Activated CD8-positive, alpha-beta memory T cell treated with anti-CD3 and anti-CD28 coated beads, Interleukin-2, amount 50 U/mL, for 1 hour (primary cell): ENCODE results near the gene TXNDC2.
"Not testable (repeated sequence)": the region's sequence is repeated elsewhere in the genome, so short reads cannot be mapped to it uniquely, and the experiment has no call there.

ENCODE experiments used
- DNase-seq: peaks from one replicate; pipeline ENCODE4 v3.0.0-alpha.2; 2020; ENCODE audit errors: extremely low read depth

Gene TXNDC2

DNA sequence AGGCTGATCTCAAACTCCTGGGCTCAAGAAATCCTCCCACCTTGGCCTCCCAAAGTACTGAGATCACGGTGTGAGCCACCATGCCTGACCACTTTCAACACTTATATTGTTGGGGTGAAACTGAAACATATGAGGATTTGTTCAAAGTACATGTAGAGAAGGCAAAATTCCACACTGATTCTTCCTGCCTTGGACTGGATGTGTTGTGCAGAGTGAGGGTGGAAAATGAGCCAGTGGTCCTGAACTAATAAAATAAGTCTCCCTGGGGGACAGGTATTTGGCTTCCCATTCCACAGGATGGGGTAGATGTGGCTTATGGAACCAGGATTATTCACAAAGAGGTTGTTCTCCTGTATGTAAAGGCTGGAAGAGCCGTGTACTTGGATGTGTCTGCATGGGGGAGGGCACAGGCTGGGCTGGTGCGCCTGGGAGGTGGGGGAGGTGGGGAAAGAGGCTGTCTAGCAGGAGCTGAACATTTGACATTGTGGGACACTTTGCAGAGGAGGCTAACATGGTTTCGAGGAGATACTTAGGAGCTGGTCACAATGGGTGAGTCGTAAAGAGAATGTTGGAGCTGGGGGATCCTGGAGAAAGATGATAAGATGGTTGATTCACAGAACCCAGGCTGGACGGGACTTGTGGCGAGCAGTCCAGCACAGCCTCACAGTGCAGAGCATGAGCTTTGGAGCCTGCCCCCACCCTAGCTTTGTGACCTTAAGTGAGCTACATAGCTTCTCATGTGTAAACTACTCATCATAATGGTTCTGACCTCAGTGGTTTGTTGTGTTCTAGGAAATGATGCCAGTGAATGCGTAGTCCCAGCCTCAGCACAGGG is at the start of gene TXNDC2:
TXNDC2 (plus strand) TSS at position 804 of the 835 bp plus-strand sequence. CDS start 708 bp downstream, outside the sequence.
- DNase-seq = no peak

DNA sequence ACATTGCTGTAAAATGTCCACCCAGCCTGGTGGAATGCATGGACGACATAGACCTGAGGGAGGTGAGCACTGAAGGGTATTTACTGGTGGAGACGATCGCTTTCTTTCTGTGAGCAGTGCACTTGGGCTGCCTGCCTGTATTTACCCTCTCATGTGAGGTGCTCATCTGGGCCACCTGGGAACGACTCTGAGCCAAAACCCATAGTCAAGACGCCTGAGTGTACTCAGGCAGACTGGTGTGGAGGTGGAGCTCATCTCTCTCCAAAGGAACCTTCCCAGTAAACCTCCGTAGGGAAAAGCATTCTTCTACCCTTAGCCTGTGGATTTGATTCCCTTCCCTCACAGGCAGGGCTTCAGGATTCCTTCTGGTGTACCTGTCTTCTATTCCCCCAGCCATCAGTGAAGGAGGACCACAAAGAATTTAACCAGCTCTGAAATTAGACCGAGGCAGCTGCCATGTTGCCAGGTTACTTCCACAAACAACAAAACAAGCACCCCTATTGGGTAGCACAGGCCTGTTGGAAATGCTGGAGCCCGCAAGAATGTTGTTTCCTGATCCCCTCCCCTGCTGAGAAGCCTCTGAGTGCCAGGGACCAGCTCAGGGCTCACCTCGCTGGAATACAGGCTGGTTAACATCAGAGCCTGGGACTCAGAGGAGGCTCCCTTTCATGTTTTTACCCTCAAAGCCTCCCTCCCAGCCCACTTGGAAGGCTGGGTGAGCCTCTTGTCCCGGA is 47.5 kb upstream of the TXNDC2 start:
- DNase-seq = no peak

DNA sequence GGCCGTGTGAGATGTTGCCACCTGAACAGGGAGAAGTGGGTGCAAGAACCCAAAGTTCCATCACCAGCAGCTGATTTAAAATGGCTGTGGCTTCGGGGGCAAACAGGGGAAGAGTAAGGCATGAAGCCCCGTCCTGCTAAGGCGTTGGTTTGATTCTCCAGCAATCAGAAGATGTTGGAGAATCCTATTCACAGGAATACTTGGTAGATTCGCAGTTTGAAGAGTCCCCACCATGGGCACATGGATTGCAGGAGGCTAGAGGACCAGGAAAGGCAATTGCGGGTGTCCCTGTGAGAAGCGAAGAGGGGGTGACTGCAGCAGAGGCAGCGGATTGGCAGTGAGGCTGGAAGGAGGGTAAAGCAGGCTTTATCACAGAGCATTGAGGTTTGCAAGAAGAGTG is 46.6 kb upstream of the TXNDC2 start:
- DNase-seq = no peak

DNA sequence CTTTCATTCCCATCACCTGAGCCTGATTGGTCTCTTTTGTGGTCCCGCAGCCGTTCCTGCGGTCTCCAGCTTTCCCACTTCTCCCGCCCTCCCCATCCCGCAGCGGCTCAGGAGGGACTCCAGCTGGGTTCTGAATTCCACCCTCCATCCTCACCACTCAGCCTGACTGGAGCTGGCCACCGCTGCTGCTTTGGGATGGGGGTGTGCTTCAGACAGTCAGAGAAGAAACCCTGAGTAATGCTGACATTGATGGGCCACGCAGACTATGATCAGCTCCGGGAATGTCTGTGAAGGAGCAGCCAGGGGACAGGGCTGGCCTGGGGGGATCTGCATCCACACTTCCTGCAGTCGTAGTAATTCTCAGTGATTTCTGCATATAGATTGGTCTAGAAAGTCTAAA is 45.9 kb upstream of the TXNDC2 start:
- DNase-seq = no peak

DNA sequence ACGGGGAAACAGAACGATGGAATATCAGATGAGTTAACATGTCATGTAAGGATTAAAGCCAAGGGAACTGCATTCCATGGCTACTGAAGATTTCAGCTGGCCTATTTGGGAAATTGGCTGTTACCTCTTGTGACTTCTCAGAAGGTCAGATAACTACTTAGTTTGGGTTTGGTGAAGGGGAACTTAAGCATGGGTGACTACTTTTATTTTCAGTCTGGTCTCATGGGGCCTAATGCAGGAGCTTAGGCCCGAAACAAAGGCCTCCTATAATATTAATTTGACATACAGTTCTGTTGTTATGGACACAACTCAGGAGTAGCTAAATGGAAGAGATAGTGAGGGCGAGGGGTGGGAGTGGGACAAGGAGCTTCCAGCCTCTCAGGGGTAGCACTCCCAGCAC is 44.0 kb upstream of the TXNDC2 start:
- DNase-seq = no peak

DNA sequence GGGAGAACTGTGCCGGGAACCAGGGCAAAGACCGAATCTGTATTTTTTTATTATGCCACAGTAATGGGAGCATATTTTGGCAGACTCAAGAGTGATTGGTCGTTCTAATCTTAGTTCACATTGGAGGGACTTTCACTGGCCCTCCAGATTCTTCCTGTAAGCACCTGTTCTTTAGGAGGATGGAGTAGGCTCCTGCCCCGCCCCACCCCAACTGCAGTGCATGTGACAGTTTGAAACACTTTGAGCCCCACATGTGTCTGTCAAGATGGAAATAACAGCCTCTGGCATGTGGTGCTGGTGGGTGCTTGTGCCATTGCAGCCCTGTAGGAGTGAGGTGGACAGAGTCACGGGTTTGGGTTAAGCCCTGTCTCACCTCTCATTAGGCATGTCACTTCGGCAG is 43.3 kb upstream of the TXNDC2 start:
- DNase-seq = no peak

DNA sequence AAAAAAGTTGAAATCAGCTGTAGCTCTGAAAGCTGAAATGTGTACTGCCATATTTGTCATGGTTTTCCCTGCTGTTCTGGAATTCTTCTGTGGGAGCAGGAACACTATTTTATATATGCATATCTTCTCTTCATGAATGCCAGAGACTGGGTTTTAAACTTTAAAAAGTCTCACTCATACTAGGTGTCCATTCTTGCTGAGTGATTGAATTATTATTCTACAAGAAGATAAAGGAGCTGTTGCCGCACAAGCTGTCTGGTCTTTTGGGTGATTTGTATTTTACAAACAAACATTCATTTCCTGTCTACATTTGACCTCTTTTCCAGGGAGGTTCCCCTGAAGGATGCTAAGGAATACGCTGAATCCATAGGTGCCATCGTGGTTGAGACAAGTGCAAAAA is 40.5 kb upstream of the TXNDC2 start:
- no peak for DNase-seq

DNA sequence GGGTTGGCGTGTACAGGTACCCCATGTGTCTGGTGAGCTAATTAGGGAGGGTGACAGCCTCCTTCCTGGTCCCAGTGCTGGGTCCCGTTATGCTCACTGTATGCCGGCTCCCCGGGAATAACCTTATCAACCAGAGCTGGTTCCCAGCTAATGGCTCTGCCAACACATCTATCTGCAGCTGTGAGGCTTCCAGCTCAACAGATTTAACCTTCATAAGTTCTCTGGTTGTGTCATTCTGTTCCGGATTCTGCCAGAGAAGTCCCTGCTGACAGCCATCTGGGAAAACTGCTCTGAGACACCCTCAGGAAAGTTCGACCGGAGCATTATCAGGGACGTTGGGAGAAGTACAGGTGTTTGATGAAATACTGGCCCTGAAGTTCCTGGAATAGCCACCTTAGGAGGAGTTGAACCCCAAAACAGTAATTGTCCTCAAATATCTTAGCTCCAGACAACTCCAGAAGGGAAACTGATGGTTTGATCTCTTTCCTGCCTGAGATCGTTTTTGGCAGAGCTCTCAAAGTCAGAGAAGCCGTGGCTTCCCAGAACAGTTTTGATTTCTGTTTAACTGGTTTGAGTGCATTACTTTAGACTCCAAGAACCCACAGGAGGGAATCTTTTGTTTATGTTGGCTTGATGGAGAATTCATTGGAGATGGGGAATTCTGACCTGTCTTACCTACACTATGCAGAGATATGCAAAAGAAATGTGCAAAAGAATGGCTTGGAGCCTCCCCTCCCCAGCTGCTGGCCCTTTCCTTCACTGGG is 39.4 kb upstream of the TXNDC2 start:
- no peak for DNase-seq

DNA sequence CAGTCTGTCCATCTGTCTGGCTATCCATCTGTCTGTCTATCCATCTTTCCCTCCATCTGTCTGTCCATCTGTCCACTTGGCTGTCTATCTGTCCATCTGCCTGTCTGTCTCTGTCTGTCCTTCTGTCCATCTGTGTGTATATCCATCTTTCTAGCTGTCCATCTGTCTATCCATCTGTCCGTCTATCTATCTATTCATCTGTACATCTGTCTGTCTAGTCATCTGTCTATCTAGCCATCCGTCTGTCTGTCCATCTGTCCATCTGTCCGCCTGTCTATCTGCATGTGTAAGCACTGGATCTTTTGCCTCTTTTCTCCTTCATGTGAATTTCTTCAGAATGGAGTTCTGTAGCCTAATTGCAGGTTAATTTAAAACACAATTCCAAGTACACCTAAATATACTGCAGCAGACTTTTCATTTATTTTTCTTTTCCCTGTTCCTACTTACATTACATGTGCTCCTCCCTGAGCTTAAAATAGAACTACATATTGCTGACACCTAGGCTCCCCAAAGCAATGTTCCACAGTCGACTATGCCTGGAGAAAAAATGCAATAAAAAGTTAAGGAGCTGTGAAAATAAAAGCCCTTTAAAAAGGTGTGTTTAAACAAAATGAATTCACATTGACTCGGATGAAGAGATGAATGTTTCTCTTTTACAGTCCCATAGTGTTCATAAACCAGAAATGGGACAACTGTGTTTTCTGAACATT is 37.4 kb upstream of the TXNDC2 start:
- no peak for DNase-seq

DNA sequence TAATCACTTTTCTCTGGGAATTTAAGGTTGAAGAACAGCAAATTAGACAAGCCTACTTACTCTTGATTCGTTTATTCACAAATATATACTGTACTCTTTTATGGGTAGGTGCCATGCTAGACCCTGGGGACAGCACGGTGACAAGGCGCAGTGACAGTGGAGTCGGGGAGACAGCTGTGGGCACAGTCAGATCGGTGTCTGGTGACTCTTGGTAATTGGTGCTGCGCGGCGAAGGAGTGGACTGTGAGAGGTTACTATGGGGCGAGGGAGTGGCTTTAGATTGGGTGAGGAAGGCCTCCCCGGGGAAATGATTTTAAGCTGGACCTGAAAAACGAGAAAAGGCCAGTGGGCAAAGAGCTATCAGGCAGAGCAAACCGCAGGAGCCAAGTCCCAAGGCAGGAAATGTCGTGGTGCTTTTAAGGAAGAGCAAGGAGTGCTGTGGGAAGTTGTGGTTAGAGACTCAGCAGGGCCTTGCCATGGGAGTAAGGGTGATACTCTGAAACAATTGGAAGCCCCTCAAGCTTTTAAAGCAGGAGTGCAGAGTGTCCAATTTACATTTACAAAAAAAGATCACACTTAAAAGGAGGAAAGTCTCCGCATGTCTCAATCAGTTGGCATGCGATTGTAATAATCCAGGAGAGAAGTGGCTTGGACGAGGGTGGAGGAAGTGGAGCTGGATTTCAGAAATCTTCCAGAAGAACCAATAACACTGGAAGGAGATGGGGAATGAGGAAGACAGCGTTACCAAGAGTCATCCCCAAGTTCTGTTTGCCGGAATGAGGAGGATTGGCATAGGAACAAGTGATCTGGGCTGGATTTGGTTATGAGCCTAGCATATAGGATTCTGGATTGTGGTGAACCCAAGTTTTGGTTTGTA is 36.1 kb upstream of the TXNDC2 start:
- DNase-seq = no peak

DNA sequence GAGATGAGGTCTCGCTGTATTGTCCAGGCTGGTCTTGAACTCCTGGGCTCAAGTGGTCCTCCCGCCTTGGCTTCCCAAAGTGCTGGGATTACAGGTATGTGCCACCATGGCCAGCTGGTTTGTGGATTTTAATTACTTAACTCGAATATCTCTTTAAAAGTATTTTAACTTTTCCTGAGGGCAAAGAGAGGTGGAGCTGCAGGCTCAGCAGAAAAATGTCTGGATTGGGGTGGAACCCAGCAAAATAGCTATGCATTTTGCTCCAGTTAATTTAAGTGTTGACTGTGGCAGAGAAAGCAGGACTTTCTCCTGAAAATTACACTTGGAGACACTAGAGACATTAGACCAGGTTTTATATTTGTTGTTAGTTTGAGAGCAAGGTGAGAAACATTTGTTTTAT is 35.5 kb upstream of the TXNDC2 start:
- no peak for DNase-seq

DNA sequence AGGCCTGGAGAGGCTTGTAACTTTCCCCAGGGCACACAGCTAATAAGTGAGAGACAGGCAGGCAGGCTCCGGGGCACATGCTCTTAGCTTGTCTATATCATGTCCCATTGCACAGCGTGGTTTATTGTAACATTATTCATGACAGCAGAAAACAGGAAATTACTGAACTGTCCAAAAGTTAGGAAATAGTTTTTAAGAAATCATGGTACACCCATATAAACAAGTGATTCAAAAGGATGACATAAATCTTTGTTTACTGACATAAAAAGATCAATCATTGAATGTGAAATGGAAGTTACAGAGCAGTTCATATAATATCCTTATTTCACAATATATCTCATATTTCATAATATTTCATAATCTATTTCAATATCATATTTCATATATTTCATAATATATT is 34.3 kb upstream of the TXNDC2 start:
- no peak for DNase-seq

DNA sequence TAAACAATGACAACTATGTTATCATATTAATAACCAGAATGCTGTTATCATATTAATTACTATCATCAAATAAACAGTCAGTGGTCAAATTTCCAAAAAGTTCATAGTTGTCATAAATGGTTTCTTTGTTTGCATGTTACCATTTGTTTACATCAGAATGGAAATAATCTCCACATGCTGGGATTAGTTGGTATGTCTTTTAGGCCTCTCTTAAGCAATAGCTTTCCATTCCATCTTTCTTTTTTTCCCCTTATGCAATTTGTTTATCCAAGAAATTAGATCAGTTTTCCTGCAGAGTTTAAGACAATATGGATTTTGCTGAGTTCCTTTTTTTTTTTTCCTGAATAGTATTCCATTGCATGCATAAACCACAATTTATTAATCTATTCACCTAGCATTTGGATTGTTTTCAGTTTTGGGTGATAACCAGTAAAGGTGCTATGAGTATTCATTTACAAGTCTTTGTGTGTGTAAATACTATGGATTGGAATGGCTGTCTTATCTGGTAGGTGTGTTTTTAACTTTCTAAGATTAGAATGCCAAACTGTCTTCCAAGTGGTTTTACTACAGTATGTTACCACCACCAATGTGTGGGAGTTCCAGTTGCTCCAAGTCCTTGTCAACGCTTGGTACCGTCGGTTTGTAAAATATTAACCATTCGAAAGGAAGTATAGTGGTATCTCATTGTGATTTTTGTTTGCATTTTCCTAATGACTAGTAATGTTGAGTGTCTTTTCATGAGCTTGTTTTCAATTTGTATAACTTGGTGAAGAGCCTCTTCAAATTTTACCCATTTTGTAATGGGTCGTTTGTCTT is 33.3 kb upstream of the TXNDC2 start:
- no peak for DNase-seq

DNA sequence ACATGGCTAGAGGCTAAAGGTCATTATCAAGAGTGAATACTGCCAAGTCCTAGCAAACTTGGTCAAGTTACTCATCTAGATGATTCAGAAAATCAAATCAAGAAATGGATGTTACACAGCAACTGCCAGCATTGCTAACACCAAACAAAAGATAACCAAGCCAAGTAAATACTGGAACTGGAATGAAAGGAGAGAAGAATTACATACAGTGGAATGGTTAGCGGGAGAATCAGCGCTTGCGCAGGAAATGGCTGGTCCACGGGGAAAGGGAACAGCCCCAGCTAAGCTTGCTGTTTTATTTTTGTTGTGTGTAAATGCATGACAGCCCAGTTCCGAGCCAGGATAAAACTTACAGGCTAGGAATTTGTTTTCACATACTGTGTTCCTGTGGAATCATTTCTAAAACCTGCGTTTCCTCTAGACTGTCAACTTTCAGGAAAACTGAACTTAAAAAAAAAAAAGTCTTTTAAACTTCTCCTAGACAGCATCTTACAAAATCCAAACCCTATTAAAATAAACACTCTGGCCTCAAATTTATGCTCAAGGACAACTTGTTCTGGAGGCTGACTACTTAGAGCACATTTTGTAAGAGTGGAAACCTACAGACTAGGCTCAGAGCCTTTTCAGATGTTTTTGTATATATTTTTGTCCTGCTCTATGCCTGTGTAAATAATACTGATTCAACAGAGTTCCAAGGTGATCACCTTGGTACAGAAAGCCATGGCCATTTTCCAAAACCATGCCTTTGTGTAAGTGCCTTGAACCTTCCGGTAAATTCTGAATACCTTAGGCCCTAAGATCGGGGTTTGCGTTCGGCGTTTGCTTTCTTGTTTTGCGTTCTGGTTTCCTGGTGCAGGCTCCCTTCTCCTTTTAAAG is 30.7 kb upstream of the TXNDC2 start:
- DNase-seq = no peak

DNA sequence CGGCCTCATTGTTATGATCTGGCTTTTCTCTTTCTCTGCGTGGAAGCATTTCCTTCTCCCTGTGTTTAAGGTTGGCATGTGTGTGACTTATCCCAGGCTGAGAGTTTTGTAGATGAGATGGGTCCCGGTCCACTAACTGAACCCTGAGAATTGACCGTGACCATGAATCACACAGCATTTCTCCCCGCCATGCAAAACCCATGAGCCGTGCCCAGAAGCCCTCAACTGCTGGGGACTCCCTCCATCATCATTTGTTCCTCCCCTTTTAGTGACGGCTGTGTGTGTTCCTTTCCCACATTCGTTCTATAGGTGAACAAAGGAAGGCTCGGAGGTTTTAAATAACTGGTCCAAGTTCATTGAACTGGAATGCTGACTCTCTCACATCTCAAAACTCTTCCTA is 30.1 kb upstream of the TXNDC2 start:
- DNase-seq = no peak

DNA sequence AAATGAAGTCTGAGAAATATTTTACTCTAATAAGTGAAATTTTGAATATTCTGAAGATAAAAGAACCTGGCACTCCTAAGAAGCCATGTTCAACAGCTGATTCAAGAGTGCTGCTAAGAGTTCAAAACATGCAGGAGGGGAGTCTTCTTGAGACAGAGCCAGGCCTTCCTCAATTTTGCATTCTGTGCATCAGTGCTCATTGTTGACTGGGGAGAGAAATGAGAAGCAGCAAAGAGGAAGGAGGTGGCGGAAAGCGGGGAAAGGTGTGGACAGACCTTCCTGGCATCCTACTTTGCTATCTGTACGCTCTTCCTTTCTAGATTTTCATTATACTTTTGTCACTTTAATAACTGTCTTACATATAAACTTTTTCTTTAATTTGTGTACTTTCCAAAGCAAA is 29.7 kb upstream of the TXNDC2 start:
- DNase-seq = no peak

DNA sequence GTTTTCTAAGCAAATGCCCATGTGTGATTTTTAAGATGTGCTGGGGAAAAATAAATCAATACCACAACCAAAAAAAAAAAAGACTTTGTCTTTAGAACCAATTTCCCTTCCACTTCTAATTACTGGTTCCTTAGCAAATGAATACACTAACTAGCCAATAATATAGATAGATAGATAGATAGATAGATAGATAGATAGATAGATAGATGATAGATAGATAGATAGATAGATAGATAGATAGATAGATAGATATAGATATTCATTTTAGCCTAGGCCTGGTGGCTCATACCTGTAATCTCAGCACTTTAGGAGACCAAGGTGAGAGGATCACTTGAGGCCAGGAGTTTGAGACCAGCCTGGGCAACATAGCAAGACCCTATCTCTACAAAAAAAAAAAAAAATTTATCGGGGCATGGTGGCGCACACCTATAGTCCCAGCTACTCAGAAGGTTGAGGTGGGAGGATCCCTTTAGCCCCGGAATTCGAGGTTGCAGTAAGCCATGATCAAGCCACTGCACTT is 28.2 kb upstream of the TXNDC2 start:
- DNase-seq = not testable (repeated sequence)

DNA sequence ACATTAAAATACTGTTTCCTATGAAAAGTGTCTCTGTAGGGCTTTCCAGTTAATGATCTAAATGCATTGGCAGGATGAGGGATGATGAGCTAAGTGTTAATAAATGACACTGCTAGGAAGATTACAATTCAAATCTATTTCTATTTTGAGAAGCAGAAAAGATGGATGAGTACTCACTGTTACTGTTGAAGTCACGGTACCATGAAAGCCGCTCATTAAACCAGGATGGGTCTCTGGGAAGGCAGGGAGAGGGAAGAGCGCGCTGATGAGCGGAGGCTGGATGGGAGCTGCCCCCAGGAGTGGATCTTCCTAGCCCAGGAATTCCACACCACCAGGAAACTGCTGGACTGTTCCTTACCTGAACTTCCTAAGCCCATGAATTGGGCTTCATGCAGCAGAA is 27.1 kb upstream of the TXNDC2 start:
- DNase-seq = no peak

DNA sequence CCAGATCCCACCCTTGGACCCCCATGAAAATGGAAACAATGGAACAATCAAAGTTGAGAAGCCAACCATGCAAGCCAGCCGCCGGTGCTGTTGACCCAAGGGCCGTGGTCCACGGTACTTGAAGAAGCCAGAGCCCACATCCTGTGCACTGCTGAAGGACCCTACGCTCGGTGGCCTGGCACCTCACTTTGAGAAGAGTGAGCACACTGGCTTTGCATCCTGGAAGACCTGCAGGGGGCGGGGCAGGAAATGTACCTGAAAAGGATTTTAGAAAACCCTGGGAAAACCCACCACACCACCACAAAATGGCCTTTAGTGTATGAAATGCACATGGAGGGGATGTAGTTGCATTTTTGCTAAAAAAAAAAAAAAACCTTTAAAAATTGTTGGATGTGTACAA is 26.5 kb upstream of the TXNDC2 start:
- no peak for DNase-seq
